K562 (cell line): Measurements from ENCODE around the gene CYP2A6. TPM values are rescaled to one million over a fixed set of nuclear protein-coding genes. Genes with fewer than 3 reads are reported as not detected.
A peak's percentile ranks its signal among the peaks of the same experiment; 100 is the strongest.

Experiments used
- E2F4 ChIP-seq: sonication (generic); formaldehyde crosslinking; IDR thresholded peaks from 2 replicates; pipeline ENCODE4 v1.8.0; 2022; ENCODE audit warnings: mild to moderate bottlenecking, low read depth, missing genetic modification reagents
- ELF4 ChIP-seq: fragments of 450-650 bp; formaldehyde crosslinking; IDR thresholded peaks from 2 replicates; pipeline ENCODE4 v1.4.0; 2022; ENCODE audit warnings: missing genetic modification characterization
- ETV1 ChIP-seq: fragments of 450-650 bp; conservative IDR thresholded peaks from 2 replicates; pipeline ENCODE4 v1.6.1; 2016; ENCODE audit warnings: missing genetic modification characterization, control low read depth, low read depth, missing compliant biosample characterization
- HMGXB4 ChIP-seq: sonication (generic); formaldehyde crosslinking; IDR thresholded peaks from 2 replicates; pipeline ENCODE4 v1.8.1; 2023; ENCODE audit warnings: mild to moderate bottlenecking, missing genetic modification reagents
- JUND ChIP-seq, 2 experiments: IDR thresholded peaks; 2 replicates in 1 of 2; 3 replicates in 1 of 2; pipeline ENCODE4 v1.6.1; 2011; ENCODE audit warnings: borderline replicate concordance in 2 of 2, low read depth in 2 of 2, low read length in 2 of 2, improper control_type of control experiment in 1 of 2, missing biosample characterization in 1 of 2, missing genetic modification characterization in 1 of 2, missing genetic modification reagents in 1 of 2
- NFE2 ChIP-seq: IDR thresholded peaks from 2 replicates; pipeline ENCODE4 v1.6.1; 2014; ENCODE audit warnings: antibody characterized with exemption, low read depth
- PKNOX1 ChIP-seq: fragments of 450-650 bp; IDR thresholded peaks from 2 replicates; pipeline ENCODE4 v1.6.1; 2016
- POLR2AphosphoS5 ChIP-seq: IDR thresholded peaks from 2 replicates; pipeline ENCODE4 v1.6.1; 2011; ENCODE audit warnings: mild to moderate bottlenecking, low read depth, low read length, moderate library complexity; ENCODE audit not compliant: control insufficient read depth, insufficient read depth
- POLR2H ChIP-seq: IDR thresholded peaks from 2 replicates; pipeline ENCODE4 v1.6.1; 2016; ENCODE audit warnings: missing genetic modification characterization, low read depth, mild to moderate bottlenecking, control low read depth, missing compliant biosample characterization, moderate library complexity
- RAD51 ChIP-seq: fragments of 450-650 bp; IDR thresholded peaks from 2 replicates; pipeline ENCODE4 v1.7.1; 2016; ENCODE audit warnings: low read depth, mild to moderate bottlenecking, borderline replicate concordance
- RB1 ChIP-seq: fragments of 450-650 bp; IDR thresholded peaks from 2 replicates; pipeline ENCODE4 v1.6.1; 2017; ENCODE audit warnings: low read depth, mild to moderate bottlenecking
- RFX1 ChIP-seq: fragments of 450-650 bp; IDR thresholded peaks from 2 replicates; pipeline ENCODE4 v1.6.1; 2016; ENCODE audit warnings: mild to moderate bottlenecking, moderate library complexity
- STAT5A ChIP-seq: IDR thresholded peaks from 2 replicates; pipeline ENCODE4 v1.6.1; 2012; ENCODE audit warnings: low read length, inconsistent platforms, borderline replicate concordance
- TAF1 ChIP-seq: IDR thresholded peaks from 2 replicates; pipeline ENCODE4 v1.6.1; 2011; ENCODE audit warnings: mild to moderate bottlenecking, low read length, moderate library complexity; ENCODE audit not compliant: insufficient read depth, control insufficient read depth, severe bottlenecking; ENCODE audit errors: extremely low read depth
- TAF15 ChIP-seq: fragments of 200-400 bp; formaldehyde crosslinking; IDR thresholded peaks from 2 replicates; pipeline ENCODE4 v1.6.1; 2017; ENCODE audit warnings: mild to moderate bottlenecking, low read depth, low read length, moderate library complexity
- YY1 ChIP-seq, 3 experiments: IDR thresholded peaks; 2 replicates each; pipeline ENCODE4 v1.6.1; 2011; ENCODE audit warnings: low read length in 2 of 3, mild to moderate bottlenecking in 2 of 3, moderate library complexity in 2 of 3, borderline replicate concordance in 1 of 3, control low read depth in 1 of 3, low read depth in 1 of 3; ENCODE audit not compliant: insufficient read depth in 3 of 3, insufficient replicate concordance in 2 of 3, control insufficient read depth in 1 of 3, insufficient read length in 1 of 3; ENCODE audit errors: extremely low read depth in 1 of 3
- ZFP36 ChIP-seq: fragments of 150-350 bp; IDR thresholded peaks from 2 replicates; pipeline ENCODE4 v1.6.1; 2018; ENCODE audit warnings: low read length, low read depth; ENCODE audit not compliant: partially characterized antibody
- ZNF184 ChIP-seq: sonication (generic); formaldehyde crosslinking; IDR thresholded peaks from 2 replicates; pipeline ENCODE4 v1.5.0; 2020; ENCODE audit warnings: missing genetic modification reagents
- ZNF551 ChIP-seq: fragments of 250-450 bp; sonication (Bioruptor Pico); IDR thresholded peaks from 2 replicates; pipeline ENCODE4 v1.5.0; 2021; ENCODE audit warnings: mild to moderate bottlenecking, moderate library complexity
- polyA plus RNA-seq, 8 experiments: library from polyadenylated mRNA; depleted of rRNA in 4 of 8; stranded (reverse) in 5 of 8; unstranded in 3 of 8; fragments of >200 nt; fragmentation: Nextera tagmentation in 2 of 8; fragmentation: Illumina TruSeq in 1 of 8; extraction: Ambion mirVana in 2 of 8; extraction: Trizol in 1 of 8; gene quantifications; 2 replicates each; pipeline versions ENCODE4 v1.2.1 to v1.2.3, GENCODE V29; 2011 to 2014; ENCODE audit warnings: inconsistent platforms in 1 of 8, missing spikeins in 1 of 8
- total RNA-seq, 7 experiments: library from RNA; depleted of rRNA in 6 of 7; stranded (reverse); fragments of >200 nt in 6 of 7; fragmentation: Illumina TruSeq in 2 of 7; extraction: Trizol in 2 of 7; gene quantifications; 2 replicates each; pipeline versions ENCODE4 v1.2.1 to v1.2.3, GENCODE V29; 2011 to 2021; ENCODE audit warnings: low replicate concordance in 1 of 7

Gene CYP2A6
- total and polyA plus RNA-seq, 9 of the 15 experiments (the other 6 are each of a cell fraction or from before 2014, with no cell fraction given): 0.31 TPM; not detected in 8

GRCh38 chr19:40798683-40799557 lies 51.3 kb downstream of the CYP2A6 start, which contains the start of gene EGLN2 (continued):
- peak in 2 of 3 experiments; percentile 47 to 56 for TF ChIP-seq YY1 (IDR thresholded peaks at IDR 0.05; ENCODE audit: borderline replicate concordance in 1 of 3, control insufficient read depth in 1 of 3, extremely low read depth in 1 of 3, insufficient read depth in 3 of 3, insufficient read length in 1 of 3, insufficient replicate concordance in 2 of 3, low read depth in 1 of 3, low read length in 2 of 3)
- no peak for TF ChIP-seq STAT5A
- TF ChIP-seq ELF4 (CRISPR knock-in tag): no peak
- no peak for TF ChIP-seq ZNF184
- peak; percentile 1; the same call in 1 of the 2 replicates for TF ChIP-seq HMGXB4 (CRISPR knock-in tag)
- no peak for TF ChIP-seq ZFP36
- no peak for TF ChIP-seq ZNF551
- no peak for TF ChIP-seq NFE2
- no peak for TF ChIP-seq E2F4 (CRISPR knock-in tag)
- peak; percentile 72 for TF ChIP-seq RAD51
- peak; percentile 79 for TF ChIP-seq POLR2H
- TF ChIP-seq RB1: peak; percentile 69; the same call in 1 of the 2 replicates
- no peak for TF ChIP-seq ETV1 (tag)
- no peak for TF ChIP-seq RFX1
- peak; percentile 35; the same call in 1 of the 2 replicates for TF ChIP-seq JUND (IDR thresholded peaks at IDR 0.05; ENCODE audit: borderline replicate concordance, low read depth, low read length)
- peak; percentile 47; the same call in 1 of the 3 replicates for TF ChIP-seq JUND (tag; IDR thresholded peaks at IDR 0.05; ENCODE audit: borderline replicate concordance, low read depth, low read length)
- peak; percentile 40; the same call in 1 of the 2 replicates for TF ChIP-seq POLR2AphosphoS5
- TF ChIP-seq TAF15: no peak
- peak; percentile 92 for TF ChIP-seq PKNOX1
- TF ChIP-seq TAF1: peak; percentile 42
